Common myeloid progenitor, CD34-positive (primary cell): ENCODE data around the gene USP48.

ENCODE experiments used
- CTCF ChIA-PET: fragments of 350-600 bp; sonication (Branson Sonifier 250); formaldehyde crosslinking; loops from one replicate; lab custom pipeline; 2021; ENCODE audit warnings: antibody characterized with exemption; lab: Charles Lee
- POLR2A ChIA-PET: fragments of 350-600 bp; sonication (Branson Sonifier 250); formaldehyde crosslinking; loops from one replicate; lab custom pipeline; 2021; ENCODE audit warnings: antibody characterized with exemption; lab: Charles Lee
- DNase-seq, 3 donors: peaks; one replicate each; pipeline versions ENCODE4 v3.0.0 to v3.0.0-alpha.2; 2013
- H3K27ac ChIP-seq, 2 experiments: 1 replicate in 1 of 2; 2 replicates in 1 of 2; pipeline ENCODE4 v1.7.0; 2013; ENCODE audit warnings: inconsistent platforms in 2 of 2, low read length in 2 of 2, mild to moderate bottlenecking in 2 of 2, low read depth in 1 of 2, moderate library complexity in 1 of 2; ENCODE audit not compliant: severe bottlenecking in 2 of 2, insufficient read depth in 1 of 2, poor library complexity in 1 of 2
- H3K27me3 ChIP-seq, 5 experiments: replicated peaks in 2 of 5; 1 replicate in 3 of 5; 2 replicates in 2 of 5; pipeline versions ENCODE4 v1.6.1 to v1.7.0; 2013; ENCODE audit warnings: low read length in 4 of 5, mild to moderate bottlenecking in 2 of 5, moderate library complexity in 2 of 5, inconsistent platforms in 1 of 5; ENCODE audit not compliant: insufficient read depth in 5 of 5, control insufficient read depth in 4 of 5
- H3K36me3 ChIP-seq, 4 experiments: 1 replicate in 2 of 4; 2 replicates in 2 of 4; pipeline versions ENCODE4 v1.6.1 to v1.7.0; 2013; ENCODE audit warnings: low read length in 3 of 4, control low read depth in 1 of 4, mild to moderate bottlenecking in 1 of 4; ENCODE audit not compliant: control insufficient read depth in 4 of 4, insufficient read depth in 4 of 4
- H3K4me1 ChIP-seq, 4 experiments: 1 replicate in 3 of 4; 2 replicates in 1 of 4; pipeline versions ENCODE4 v1.6.1 to v1.7.1; 2013; ENCODE audit warnings: low read length in 3 of 4, mild to moderate bottlenecking in 3 of 4, control low read depth in 1 of 4, inconsistent platforms in 1 of 4, moderate library complexity in 1 of 4; ENCODE audit not compliant: control insufficient read depth in 4 of 4, insufficient read depth in 4 of 4; ENCODE audit errors: control extremely low read depth in 1 of 4
- H3K4me3 ChIP-seq, 7 experiments: 1 replicate in 4 of 7; 2 replicates in 3 of 7; pipeline versions ENCODE4 v1.5.1 to v1.7.0; 2013; ENCODE audit warnings: mild to moderate bottlenecking in 7 of 7, low read length in 6 of 7, moderate library complexity in 6 of 7, inconsistent platforms in 2 of 7, low read depth in 2 of 7, control low read depth in 1 of 7; ENCODE audit not compliant: insufficient read depth in 4 of 7, control insufficient read depth in 1 of 7; ENCODE audit errors: extremely low read depth in 1 of 7
- H3K9me3 ChIP-seq, 5 experiments: 1 replicate in 4 of 5; 2 replicates in 1 of 5; pipeline versions ENCODE4 v1.6.1 to v1.7.1; 2013; ENCODE audit warnings: low read length in 4 of 5, mild to moderate bottlenecking in 2 of 5, inconsistent platforms in 1 of 5, low read depth in 1 of 5, moderate library complexity in 1 of 5; ENCODE audit not compliant: control insufficient read depth in 4 of 5, insufficient read depth in 2 of 5; ENCODE audit errors: control extremely low read depth in 1 of 5
- WGBS: methylation state at CpG from one replicate; pipeline ENCODE4 v1.1.5; 2013; ENCODE audit not compliant: insufficient coverage; 5-methylcytosine and 5-hydroxymethylcytosine counted together

Gene USP48

DNA sequence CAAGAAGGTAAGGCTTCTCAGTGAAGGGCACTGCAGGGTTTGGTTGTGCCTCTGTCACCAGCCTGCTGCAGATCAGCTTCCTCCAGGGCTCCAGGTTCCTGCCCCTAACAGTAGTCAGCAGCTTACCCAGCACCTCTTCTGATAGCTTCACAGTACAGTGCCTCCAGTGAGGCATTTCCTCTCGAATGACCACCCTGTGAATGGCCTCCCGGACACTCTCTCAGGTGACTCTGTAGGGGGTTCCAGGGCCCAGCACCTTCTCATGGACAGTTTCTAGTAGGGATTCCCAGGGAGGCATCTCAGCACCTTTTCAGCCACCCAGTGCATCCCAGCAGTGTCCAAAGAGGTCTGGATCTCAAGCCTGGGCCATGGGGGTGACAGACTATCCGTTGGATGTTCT lies 28.4 kb downstream of the USP48 start:
- no peak for DNase-seq
- H3K36me3 ChIP-seq = peaks cover 3 to 59% (median 41%) of the 10 kb centered on the region in 4 experiments
- no peaks in the 10 kb centered on the region for H3K9me3 ChIP-seq
- H3K27ac ChIP-seq = no peak overlapping the region
- CTCF ChIA-PET = interaction anchor here (0.5 to 2.0 kb wide), 4 partner anchors 9 to 98 kb away, joined by 3 to 7 read pairs (median 3); no protein-coding TSS in a partner anchor
- no peaks in the 10 kb centered on the region for H3K27me3 ChIP-seq
- H3K4me1 ChIP-seq = peaks cover 0 to 11% (median 2%) of the 10 kb centered on the region in 4 experiments
- POLR2A ChIA-PET = no interaction called here
- no peak overlapping the region for H3K4me3 ChIP-seq
- 95% methylated on average over 3 of the region's 3 CpGs for WGBS

DNA sequence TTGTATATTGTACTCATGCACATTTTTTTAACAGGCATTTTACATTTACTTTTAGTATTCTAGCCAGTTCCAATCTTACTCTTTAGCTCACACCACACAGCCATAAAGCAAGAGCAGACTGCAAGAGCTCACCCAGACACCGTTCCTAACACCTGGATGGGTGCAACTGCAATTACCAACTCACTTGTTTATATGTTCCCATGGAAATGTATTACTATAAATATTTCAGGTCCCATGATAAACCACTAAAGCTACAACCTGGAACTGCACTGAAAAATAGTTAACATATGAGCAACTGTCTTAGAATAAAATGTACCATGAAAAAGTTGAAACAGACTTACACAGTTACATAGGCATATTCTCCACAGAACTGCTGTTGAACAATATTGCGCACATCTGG lies 30.8 kb downstream of the USP48 start:
- H3K36me3 ChIP-seq = peaks cover 14 to 73% (median 48%) of the 10 kb centered on the region in 4 experiments
- POLR2A ChIA-PET = no interaction called here

DNA sequence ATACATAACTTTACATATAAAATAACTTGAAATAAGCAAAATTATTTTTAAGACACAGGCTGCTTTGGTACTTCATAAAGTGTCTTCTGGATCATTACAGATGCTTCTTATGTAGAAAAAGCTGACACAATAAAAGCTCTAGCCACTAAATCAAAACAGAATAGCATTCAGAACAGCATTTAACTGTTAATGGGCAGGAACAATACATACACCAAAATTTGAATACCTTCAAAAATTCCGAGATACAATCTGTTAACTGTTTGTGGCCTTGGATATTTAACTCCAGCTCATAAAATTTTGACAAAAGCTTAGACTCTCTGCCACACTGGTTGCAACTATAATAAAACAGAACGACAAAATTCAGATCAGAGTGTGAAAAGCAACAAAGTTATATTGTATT lies 31.7 kb downstream of the USP48 start:
- ChIA-PET POLR2A (interaction anchor here (0.6 kb wide), 1 partner anchor 1302 kb away, joined by 10 read pairs; no protein-coding TSS in a partner anchor), CTCF (interaction anchor here (0.6 to 1.1 kb wide), 2 partner anchors 25 to 31 kb away, joined by 3 read pairs; partner anchors contain the start of gene USP48)
- 83% methylated on average over 1 of the region's 2 CpGs for WGBS
- Histone ChIP-seq H3K4me1 (no peaks in the 10 kb centered on the region), H3K4me3 (no peak overlapping the region), H3K9me3 (no peaks in the 10 kb centered on the region), H3K36me3 (peaks cover 14 to 75% (median 50%) of the 10 kb centered on the region in 4 experiments), H3K27ac (no peak overlapping the region), H3K27me3 (no peaks in the 10 kb centered on the region)
- no peak for DNase-seq

More for the DNA sequence above, 30.8 kb downstream of the USP48 start:
- Histone ChIP-seq H3K27ac (no peak overlapping the region), H3K9me3 (no peaks in the 10 kb centered on the region), H3K4me1 (peaks cover 0 to 4% (median 0%) of the 10 kb centered on the region in 4 experiments), H3K4me3 (no peak overlapping the region), H3K27me3 (no peaks in the 10 kb centered on the region)
- no CpG with 5 or more reads among the region's 2 CpGs for WGBS
- CTCF ChIA-PET = interaction anchor here (1.1 to 1.5 kb wide), 2 partner anchors 18 to 31 kb away, joined by 3 read pairs; partner anchors contain the start of gene USP48
- DNase-seq = peak in 2 of 3 donors; percentile 31 to 40

DNA sequence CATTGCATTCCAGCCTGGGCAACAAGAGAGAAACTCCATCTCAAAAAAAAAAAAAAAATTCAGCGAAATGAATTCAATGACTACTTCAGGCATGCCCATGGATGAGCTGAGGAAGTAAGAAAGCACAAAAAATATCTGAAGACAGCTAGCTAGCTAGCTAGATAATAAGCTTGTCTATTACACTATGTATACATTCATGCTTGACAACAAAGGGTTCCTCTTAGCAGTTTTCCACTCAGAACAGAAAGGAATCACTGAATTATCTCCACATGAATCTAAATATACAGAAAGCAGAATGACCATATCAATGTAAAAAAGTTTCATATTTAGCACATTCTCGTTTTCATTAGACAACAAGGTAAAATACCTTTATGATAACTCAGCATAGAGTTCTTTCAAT lies 32.1 kb downstream of the USP48 start:
- 0% methylated on average over 1 of the region's 2 CpGs for WGBS
- CTCF ChIA-PET = interaction anchor here (0.6 to 1.6 kb wide), 3 partner anchors 22 to 32 kb away, joined by 3 to 4 read pairs (median 3); partner anchors contain the start of gene USP48
- H3K27ac ChIP-seq = no peak overlapping the region
- peaks cover 14 to 74% (median 52%) of the 10 kb centered on the region in 4 experiments for H3K36me3 ChIP-seq
- no peak overlapping the region for H3K4me3 ChIP-seq
- no peak for DNase-seq
- H3K27me3 ChIP-seq = no peaks in the 10 kb centered on the region
- H3K9me3 ChIP-seq = no peaks in the 10 kb centered on the region
- POLR2A ChIA-PET = interaction anchor here (0.6 kb wide), 1 partner anchor 1302 kb away, joined by 10 read pairs; no protein-coding TSS in a partner anchor
- H3K4me1 ChIP-seq = no peaks in the 10 kb centered on the region

DNA sequence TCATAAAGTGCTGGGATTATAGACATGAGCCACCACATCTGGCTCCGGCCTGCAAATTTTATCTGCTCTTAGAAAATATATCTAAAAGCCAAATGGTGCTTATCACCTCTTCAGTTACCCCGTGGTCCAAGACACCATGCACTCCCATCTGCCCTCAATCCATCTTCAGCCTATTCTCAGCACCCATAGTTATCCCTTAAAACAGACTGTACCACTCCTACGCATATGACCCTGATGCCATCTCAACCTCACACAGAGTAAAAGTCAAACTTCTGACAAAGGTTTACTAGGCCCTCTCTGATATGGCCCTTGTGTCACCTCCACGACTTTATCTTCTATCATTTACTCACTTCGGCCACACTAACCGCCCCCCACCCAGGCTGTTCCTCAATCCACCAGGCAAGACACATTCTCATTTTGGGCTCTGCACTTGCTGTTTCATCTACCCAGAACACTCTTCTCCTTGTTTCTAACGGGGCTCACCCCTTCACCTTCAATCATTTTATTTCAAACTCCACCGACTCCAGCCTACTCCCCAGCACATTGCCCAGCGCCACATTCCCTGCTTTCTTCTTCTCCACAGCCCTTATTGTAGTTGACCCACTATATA lies 33.0 kb downstream of the USP48 start:
- no peak overlapping the region for H3K4me3 ChIP-seq
- no peak for DNase-seq
- ChIA-PET POLR2A (no interaction called here), CTCF (interaction anchor here (1.6 kb wide), 1 partner anchor 21 kb away, joined by 4 read pairs; no protein-coding TSS in a partner anchor)
- WGBS = 81% methylated on average over 8 of the region's 9 CpGs
- peaks cover 14 to 71% (median 50%) of the 10 kb centered on the region in 4 experiments for H3K36me3 ChIP-seq
- no peaks in the 10 kb centered on the region for H3K27me3 ChIP-seq
- H3K9me3 ChIP-seq = no peaks in the 10 kb centered on the region
- H3K27ac ChIP-seq = no peak overlapping the region
- H3K4me1 ChIP-seq = no peaks in the 10 kb centered on the region

DNA sequence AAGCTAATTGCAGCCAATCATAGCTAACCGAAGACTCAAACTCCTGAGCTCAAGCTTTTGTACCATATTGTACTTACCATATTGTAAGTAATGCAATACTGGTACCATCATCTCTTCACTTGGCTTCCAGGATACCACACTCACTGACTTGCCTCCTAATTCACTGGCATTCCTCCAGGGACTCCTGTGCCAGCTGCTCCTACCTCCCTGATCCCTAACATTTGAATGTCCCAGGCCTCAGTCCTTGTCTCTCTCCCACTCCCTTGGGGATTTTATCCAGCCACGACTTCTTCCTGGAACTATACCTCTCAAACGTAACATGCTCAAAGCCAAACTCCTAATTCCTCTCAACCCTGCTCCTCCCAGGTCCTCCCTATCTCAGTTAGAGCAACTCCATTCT lies 33.8 kb downstream of the USP48 start:
- Histone ChIP-seq H3K4me3 (no peak overlapping the region), H3K36me3 (peaks cover 13 to 67% (median 42%) of the 10 kb centered on the region in 4 experiments), H3K27me3 (no peaks in the 10 kb centered on the region), H3K4me1 (no peaks in the 10 kb centered on the region), H3K9me3 (no peaks in the 10 kb centered on the region), H3K27ac (no peak overlapping the region)
- ChIA-PET CTCF (interaction anchor here (0.5 to 1.6 kb wide), 2 partner anchors 18 to 20 kb away, joined by 3 to 4 read pairs; no protein-coding TSS in a partner anchor), POLR2A (no interaction called here)
- DNase-seq = no peak
- WGBS = 95% methylated on average over 2 of the region's 3 CpGs

DNA sequence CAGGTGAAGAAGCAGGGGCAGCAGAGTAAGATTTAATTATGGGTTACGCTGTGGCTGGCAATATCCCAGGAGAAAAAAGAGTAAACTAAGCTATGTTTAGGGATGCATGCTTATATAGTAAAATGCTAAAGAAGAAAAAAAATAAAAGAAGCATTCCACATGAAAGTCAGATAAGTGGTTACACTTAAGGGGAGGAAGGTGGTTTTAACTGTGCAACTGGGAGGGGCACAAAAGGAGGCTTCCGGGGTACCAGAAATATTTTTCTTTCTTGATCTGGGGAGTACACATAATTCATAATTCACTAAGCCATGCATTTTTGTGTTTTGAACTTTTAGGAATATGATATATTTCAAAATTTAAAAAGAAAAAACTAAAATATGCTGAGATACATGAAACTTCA lies 39.5 kb downstream of the USP48 start:
- no peak overlapping the region for H3K27ac ChIP-seq
- no peak overlapping the region for H3K4me3 ChIP-seq
- H3K9me3 ChIP-seq = no peaks in the 10 kb centered on the region
- no peak for DNase-seq
- H3K4me1 ChIP-seq = no peaks in the 10 kb centered on the region
- no peaks in the 10 kb centered on the region for H3K27me3 ChIP-seq
- ChIA-PET CTCF (interaction anchor here (1.1 kb wide), 1 partner anchor 11 kb away, joined by 3 read pairs; no protein-coding TSS in a partner anchor), POLR2A (no interaction called here)
- no CpG with 5 or more reads among the region's 2 CpGs for WGBS
- peaks cover 9 to 57% (median 34%) of the 10 kb centered on the region in 4 experiments for H3K36me3 ChIP-seq
